Activated gamma-delta T cell treated with Interleukin-2 at 50 U/mL for 16 hours (primary cell): ENCODE data around the gene DEFB126.
"Not testable (repeated sequence)": the region's sequence is repeated elsewhere in the genome, so short reads cannot be mapped to it uniquely, and the experiment has no call there.

Experiments
- DNase-seq: peaks from one replicate; pipeline ENCODE4 v3.0.0-alpha.2; 2020

The DEFB126 gene, protein sequence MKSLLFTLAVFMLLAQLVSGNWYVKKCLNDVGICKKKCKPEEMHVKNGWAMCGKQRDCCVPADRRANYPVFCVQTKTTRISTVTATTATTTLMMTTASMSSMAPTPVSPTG

DNA sequence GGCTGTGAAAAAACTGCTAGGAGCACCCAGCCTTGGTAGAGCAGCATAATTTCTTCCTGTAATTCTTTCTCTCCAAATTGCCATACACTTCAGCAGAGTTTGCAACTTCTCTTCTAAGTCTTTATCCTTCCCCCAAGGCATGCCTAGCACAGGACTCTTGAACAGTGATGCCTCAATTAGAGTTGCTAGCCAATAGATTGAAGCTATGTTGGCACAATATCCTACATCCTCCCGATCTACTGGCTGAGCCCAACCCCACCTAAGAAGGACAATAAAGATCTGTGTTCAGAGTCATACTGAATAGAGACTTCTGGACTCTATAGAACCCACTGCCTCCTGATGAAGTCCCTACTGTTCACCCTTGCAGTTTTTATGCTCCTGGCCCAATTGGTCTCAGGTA lies at the start of gene DEFB126:
DEFB126 (plus strand) TSS at position 301 of the 400 bp plus-strand sequence; CDS start at position 340, 39 bp downstream.
- DNase-seq: no peak

DNA sequence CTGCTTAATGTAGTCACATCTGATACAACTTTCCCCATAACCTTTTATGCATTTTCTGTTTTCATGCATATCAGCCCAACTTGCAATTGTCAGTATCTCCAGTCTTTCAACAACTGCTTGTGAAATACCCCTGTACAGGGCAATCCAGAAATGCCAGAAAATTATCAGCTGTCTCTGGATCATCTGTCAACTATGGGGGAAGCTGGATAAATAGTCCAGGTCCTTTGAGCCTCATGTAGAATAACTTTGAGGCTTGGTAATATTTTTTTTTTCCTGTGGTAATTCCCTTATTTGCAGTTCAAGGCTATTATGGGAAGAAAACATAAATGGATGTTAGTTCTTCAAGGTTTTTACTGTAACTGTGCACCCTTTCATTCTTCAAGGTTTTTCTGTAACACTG lies 48.7 kb upstream of the DEFB126 start:
- no peak for DNase-seq

DNA sequence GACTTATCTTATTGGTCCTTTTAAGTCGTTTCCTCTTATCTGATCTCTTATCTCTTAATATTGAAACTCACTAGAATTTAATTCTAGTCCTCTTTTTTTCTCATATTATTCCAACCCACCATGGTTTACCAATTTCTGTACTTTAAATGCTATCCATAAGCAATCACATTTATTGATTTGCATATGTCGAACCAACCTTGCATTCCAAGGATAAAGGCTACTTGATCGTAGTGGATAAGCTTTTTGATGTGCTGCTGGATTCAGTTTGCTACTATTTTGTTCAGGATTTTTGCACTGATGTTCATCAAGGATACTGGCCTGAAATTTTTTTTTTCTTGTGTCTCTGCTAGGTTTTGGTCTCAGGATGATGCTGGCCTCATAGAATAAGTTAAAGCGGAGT lies 47.2 kb upstream of the DEFB126 start:
- no peak for DNase-seq

DNA sequence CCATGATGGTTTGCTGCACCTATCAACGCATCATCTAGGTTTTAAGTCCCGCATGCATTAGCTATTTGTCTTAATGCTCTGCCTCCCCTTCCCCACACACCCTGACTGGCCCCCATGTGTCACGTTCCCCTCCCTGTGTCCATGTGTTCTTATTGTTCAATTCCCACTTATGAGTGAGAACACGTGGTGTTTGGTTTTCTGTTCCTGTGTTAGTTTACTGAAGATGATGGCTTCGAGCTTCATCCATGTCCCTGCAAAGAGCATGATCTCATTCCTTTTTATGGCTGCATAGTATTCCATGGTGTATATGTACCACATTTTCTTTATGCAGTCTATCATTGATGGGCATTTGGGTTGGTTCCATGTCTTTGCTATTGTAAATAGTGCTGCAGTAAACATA lies 44.7 kb upstream of the DEFB126 start:
- not testable (repeated sequence) for DNase-seq

DNA sequence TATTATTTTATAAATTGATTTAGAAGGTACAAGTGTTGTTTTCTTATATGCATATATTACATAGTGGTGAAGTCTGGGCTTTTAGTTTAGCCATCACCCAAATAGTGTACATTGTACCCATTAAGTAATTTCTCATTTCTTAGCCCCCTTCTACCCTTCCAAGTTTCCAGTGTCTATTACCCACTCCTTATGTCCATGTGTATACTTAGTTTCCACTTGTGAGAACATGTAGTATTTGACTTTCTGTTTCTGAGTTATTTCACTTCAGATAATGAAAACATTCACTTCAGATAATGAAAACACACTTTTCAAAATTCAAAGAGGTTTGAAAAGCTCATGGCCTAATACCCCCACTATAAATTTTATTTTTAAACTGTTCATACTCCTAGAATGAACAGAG lies 40.4 kb upstream of the DEFB126 start:
- DNase-seq: no peak

DNA sequence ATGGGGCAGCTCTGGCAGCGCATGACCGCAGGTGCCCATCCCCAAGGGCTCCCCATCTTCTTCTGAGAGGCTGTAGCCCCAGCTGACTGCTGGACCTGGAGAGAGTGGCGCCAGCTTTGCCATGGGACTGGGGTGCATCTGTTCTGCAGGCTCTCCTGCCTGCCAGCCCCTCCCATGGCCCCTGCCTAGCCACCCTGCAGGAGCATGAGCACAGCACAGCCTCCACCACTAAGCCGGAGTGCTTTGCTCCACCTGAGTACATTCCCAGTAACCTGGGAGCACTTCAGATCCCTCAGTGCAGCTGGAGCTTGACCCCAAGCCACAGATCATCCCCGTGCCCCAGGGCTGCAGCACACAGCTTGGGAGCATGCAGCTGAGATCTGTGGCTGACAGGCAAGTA lies 38.9 kb upstream of the DEFB126 start:
- DNase-seq: no peak

DNA sequence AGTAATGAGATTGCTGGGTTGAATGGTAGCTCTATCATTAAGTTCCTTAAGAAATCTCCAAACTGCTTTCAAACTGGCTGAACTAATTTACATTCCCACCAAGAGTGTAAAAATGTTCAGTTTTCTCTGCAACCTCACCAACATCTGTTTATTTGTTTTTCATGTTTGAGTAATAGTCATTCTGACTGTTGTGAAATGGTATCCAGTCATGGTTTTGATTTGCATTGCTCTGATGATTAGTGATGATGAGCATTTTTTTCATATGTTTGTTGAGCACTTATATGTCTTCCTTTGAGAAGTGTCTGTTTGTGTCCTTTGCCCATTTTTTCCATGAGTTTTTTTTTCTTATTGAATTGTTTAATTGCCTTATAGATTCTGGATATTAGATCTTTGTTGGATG lies 30.0 kb upstream of the DEFB126 start:
- no peak for DNase-seq

DNA sequence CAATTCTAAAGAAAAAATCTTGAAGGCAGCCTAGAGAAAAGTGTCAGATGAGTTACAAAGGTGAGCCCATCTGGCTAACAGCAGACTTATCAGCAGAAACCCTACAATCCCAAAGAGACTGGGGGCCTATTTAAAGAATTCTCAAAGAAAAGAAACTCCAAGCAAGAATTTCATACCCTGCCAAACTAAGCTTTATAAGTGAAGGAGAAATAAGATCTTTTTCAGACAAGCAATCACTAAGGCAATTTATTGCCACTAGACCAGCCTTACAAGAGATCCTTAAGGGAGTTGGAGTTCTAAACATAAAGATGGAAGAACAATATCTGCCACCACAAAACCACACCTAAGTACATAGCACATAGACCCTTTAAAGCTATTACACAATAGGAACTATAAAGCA lies 24.9 kb upstream of the DEFB126 start:
- DNase-seq: no peak

DNA sequence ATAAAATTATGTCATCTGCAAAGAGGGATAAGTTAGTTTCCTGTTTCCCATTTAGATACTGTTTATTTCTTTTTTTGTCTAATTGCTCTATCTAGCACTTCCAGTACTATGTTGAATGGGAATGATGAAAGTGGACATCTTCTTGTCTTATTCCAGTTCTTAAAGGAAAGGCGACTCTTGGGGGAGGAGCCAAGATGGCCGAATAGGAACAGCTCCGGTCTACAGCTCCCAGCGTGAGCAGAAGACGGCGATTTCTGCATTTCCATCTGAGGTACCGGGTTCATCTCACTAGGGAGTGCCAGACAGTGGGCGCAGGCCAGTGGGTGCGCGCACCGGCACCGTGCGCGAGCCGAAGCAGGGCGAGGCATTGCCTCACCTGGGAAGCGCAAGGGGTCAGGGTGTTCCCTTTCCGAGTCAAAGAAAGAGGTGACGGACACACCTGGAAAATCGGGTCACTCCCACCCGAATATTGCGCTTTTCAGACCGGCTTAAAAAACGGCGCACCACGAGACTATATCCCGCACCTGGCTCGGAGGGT lies 12.5 kb upstream of the DEFB126 start:
- DNase-seq: not testable (repeated sequence)

DNA sequence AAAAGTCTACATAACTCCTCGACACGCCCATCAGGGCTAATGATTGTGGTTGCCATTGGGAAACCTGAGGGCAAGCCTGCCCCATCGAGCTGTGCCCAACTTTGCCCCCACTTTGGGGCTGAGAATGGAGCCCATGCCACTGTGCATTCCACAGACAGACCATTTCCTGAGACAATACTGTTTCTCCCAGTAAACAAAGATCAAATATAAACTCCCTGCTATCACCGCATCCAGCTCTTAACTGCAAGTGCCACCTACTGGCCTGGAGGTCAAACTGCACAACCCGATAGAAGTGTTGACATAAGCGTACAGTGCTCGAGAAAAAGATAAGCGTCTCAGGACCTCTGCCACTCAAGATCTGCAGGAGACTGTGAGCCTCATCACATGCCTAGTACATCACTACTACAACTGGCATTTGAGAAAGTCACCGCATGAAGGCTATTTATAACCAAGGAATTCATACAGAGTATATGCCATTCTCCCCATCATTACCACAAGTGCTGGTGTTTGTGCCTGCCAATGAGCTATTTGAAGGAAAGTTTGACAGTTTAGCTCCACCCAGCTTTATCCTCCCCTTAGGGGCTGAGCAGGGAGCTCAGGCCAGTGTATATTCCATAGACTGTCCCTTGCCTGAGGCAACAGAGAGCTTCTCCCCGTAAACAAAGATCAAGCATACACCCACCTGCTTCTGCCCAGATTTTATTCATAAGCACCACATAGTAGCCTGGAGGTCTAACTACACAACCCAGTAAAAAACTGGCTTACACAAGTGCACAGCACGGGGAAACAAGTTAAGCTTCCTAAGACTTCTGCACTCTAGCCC lies 4.5 kb upstream of the DEFB126 start:
- no peak for DNase-seq

DNA sequence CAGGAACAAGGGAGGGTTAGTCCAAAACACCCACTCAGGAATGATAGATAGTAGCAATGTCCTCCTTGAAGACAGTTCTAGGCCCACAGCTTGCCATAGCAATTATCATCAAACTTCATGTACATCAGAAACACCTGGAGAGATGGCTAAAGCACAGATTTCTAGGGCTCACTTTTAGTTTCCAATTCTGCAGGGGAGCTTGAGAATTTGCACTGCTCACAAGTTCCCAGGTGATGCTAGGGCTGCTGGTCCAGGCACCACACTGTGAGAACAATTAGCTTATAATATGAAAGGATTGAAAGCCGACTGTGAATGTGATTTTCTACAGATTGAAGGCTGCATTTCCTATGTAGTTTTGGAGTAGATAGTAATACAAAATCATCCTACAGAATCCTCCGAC lies 3.5 kb downstream of the DEFB126 start:
- no peak for DNase-seq

DNA sequence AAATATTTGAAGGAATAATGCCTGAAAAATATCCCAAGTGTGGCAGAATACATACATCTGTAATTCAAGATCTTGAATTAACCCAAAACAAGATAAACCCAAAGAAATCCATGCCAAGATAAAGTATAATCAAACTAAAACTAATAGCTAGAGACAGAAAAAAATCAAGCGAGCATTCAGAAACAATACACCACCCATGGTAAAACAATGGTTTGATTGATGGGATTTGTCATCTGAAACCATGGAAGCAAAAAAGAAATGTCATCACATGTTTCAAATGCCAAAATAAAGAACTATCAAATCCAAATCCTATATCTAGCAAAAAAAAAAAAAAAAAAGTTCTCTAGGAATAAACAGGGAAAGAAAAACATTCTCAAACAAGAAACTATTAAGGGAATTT lies 9.7 kb downstream of the DEFB126 start:
- DNase-seq: no peak

DNA sequence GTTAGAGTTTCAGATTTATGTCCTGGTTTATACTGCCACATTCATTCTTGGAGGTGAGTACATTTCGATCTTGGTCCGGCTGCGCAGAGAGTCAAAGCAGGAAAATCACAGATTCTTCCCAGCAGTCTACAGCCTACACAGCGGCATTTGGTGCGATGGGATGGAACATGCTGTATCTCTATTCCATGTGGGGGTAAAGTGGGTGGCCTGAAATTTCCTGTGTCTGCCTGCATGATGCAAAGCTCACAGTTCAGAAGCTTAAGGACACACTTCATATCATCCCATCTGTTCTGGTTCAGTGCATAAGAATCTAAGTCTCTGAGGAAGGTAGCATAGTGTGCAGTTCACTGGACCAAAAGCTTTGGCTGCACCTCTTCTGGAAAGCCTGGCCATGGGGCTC lies 14.8 kb downstream of the DEFB126 start, which contains the start of gene DEFB127:
DEFB127 (plus strand) TSS at position 301 of the 400 bp plus-strand sequence; CDS start at position 392, 91 bp downstream.
- DNase-seq: no peak

DNA sequence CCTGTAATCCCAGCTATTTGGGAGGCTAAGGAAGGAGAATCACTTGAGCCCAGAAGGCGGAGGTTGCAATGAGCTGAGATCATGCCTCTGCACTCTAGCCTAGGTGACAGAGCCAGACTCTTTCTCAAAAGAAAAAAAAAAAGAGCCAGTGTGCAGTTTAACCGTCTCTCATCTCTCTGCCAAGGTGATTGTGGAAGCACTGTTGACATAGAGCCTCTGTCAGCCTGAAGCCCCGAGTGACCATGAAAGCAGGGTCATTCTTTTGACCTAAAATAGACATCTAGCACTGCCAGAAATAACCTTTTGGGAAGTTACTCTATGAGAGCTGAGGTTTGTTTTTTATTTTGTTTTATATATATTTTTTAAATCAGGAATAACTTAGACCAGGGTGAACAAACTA lies 22.2 kb downstream of the DEFB126 start:
- no peak for DNase-seq

DNA sequence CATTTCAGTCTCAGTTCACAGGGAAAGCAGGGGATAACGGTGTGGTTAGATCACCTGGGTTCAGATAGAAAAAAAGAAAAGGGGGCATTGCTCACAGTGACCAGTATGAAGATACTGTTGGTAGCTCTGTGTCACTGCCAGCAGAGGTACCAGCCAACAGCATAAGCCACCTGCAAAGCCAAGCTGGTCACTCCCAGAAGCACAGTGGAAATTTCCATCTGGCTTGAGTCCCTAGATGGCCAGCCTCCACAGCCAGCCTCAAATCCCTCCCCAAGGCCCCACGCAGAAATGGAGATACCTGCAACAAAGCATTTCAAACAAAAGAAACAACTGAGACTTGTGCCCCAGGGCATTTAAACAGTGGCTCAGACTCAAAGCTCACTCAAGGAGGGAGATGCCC lies 26.5 kb downstream of the DEFB126 start:
- DNase-seq: no peak

DNA sequence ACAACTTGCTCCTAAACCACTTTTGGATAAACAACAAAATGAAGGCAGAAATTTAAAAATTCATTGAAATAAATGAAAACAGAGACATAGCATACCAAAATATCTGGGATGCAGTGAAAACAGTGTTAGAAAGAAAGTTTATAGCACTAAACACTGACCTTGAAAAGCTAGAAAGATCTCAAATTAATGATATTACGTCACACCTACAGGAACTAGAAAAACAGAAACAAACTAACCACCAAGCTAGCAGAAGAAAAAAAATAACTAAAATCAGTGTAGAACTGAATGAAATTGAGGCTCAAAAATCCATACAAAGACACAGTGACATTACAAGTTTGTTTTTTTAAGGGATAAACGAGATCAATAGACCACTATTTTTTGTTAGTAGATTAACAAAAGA lies 41.9 kb downstream of the DEFB126 start:
- DNase-seq: no peak

DNA sequence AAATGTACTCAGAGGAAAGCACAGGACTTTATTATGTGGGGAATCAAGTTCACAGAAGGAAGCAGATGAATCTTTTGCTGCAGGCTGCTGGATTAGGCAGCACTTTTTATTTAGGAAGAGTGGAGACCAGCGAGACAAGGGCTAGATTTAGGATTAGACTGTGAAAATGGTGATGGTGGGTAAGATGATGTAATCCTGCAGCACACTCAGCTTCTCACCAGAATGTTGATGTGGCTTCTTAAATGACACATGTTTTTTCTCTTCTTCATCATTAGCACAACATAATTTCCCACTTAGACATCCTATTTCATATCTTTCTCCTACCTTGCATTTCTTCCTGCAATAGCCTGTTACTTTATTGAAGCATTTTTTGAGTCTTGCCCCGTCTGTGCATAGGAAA lies 45.3 kb downstream of the DEFB126 start:
- no peak for DNase-seq

DNA sequence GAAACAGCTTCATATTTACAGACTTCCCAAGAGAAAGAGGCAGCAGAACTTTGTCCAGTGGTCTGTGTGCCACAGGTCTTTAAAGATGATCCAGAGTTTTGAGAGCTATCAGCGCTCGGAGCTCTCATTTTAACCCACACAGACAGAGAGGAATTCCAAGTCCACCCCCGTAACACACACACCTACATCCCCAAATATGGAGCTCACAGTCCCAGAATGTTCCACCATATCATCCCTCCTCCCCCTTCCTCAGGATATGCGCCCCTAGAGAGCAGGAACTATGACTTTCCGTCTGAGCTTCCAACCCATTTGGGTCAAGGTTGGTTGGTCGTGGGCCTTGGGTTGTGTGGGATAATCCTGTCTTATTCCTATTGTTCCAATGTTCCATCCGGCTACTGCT lies 47.2 kb downstream of the DEFB126 start, which contains the start of gene DEFB128:
DEFB128 (minus strand) TSS at position 101 of the 400 bp plus-strand sequence; CDS start at position 13, 88 bp downstream.
- no peak for DNase-seq
